ENCODE data around the gene RNF14. TPM values are rescaled to one million over a fixed set of nuclear protein-coding genes. Genes with fewer than 3 reads are reported as not detected.

The RNF14 gene
- polyA plus RNA-seq, 1 of the 3 experiments (the other 2 are of a cell fraction): 24.5 TPM

- no peak for TF ChIP-seq FOSL2 (IDR thresholded peaks at IDR 0.05; ENCODE audit: borderline replicate concordance, low read depth)
- no peak for TF ChIP-seq TAF1 (IDR thresholded peaks at IDR 0.05; ENCODE audit: borderline replicate concordance, low read depth, low read length)
- TF ChIP-seq REST (IDR thresholded peaks at IDR 0.05; ENCODE audit: low read depth, low read length): no peak
These were observed 24.8 kb upstream of the RNF14 start (continued) for GRCh38 chr5:141944076-141944475.

DNA sequence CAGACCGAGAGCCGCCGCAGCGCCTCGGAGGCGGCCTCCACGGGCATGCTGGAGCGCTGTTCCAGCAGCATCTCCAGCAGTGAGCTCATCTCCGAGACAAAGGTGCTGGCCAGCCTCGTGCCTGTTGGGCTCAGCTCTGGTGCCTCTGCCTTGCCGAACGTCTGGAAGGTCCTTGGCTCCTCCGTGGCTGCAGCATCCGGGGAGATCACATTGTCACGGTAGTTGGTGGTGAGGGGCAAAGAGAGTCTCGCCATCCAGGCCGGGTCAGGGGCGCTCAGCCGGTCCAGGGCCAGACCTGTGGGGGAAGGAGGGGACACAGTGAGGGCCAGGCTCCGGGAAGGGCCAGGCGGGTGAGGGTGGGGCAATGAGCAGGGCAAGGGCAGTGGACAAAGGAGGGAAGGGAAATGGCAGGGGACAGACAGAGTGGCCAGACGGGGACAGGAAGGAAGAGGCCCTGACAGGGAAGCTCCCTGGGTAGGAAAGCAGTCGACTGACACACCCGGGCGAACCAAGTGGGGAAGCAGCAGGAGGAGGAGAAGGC, 23.3 kb upstream of the RNF14 start:
- Histone ChIP-seq H2AFZ (ENCODE audit: low read depth) (no peak overlapping the region), H3K4me3 (ENCODE audit: low read depth in 2 of 2, low read length in 1 of 2) (no peak overlapping the region), H3K9me2 (no peaks in the 10 kb centered on the region), H3K79me2 (ENCODE audit: insufficient read depth) (no peaks in the 10 kb centered on the region), H3K4me1 (ENCODE audit: control insufficient read depth in 1 of 2, insufficient read depth in 2 of 2, low read depth in 1 of 2, low read length in 1 of 2) (peaks cover 0 to 15% of the 10 kb centered on the region in 2 experiments; a peak in 1 of 4 replicates), H3F3A (replicated peaks; ENCODE audit: insufficient read depth) (no peaks in the 10 kb centered on the region), H3K4me2 (no peak overlapping the region), H3K36me3 (replicated peaks in 1 of 2; ENCODE audit: control insufficient read depth in 1 of 2, insufficient read depth in 2 of 2, low read length in 1 of 2) (no peaks in the 10 kb centered on the region), H3K9ac (no peak overlapping the region), H3K9me3 (no peaks in the 10 kb centered on the region), H3K27me3 (ENCODE audit: insufficient read depth) (no peaks in the 10 kb centered on the region), H3K27ac (ENCODE audit: low read depth in 2 of 2, low read length in 1 of 2) (no peak overlapping the region), H4K20me1 (ENCODE audit: insufficient read depth) (no peaks in the 10 kb centered on the region)
- peak; percentile 39 for DNase-seq
- CTCF ChIA-PET: interaction anchor here (0.9 to 20.3 kb wide), 9 partner anchors 11 to 281 kb away, joined by 3 to 256 read pairs (median 4); partner anchors contain the start of genes DELE1 and PCDH12
- 91% methylated on average over 15 of the region's 25 CpGs for WGBS (ENCODE audit: low lambda C conversion rate)
- POLR2A ChIA-PET: interaction anchor here (1.5 kb wide), 1 partner anchor 22 kb away, joined by 6 read pairs; the partner anchor contains the start of gene DELE1
- no peak for TF ChIP-seq RXRA (IDR thresholded peaks at IDR 0.05; ENCODE audit: borderline replicate concordance, low read depth)
- TF ChIP-seq CTCF (IDR thresholded peaks at IDR 0.05): no peak
- no peak for TF ChIP-seq RFX5 (IDR thresholded peaks at IDR 0.05; ENCODE audit: low read length)
- TF ChIP-seq EP300 (IDR thresholded peaks at IDR 0.05; ENCODE audit: borderline replicate concordance in 1 of 2, low read depth in 1 of 2, low read length in 1 of 2): no peak
- no peak for TF ChIP-seq JUND (IDR thresholded peaks at IDR 0.05)
- TF ChIP-seq FOXM1 (IDR thresholded peaks at IDR 0.05; ENCODE audit: low read depth): no peak
- no peak for TF ChIP-seq MEF2A (IDR thresholded peaks at IDR 0.05; ENCODE audit: borderline replicate concordance, low read depth)
- no peak for TF ChIP-seq RAD21 (IDR thresholded peaks at IDR 0.05; ENCODE audit: low read length)
- no peak for TF ChIP-seq NRF1 (IDR thresholded peaks at IDR 0.05; ENCODE audit: low read depth, low read length)
- TF ChIP-seq TCF12 (IDR thresholded peaks at IDR 0.05): no peak
- no peak for TF ChIP-seq PBX3 (IDR thresholded peaks at IDR 0.05)
- TF ChIP-seq, protein P1, sequence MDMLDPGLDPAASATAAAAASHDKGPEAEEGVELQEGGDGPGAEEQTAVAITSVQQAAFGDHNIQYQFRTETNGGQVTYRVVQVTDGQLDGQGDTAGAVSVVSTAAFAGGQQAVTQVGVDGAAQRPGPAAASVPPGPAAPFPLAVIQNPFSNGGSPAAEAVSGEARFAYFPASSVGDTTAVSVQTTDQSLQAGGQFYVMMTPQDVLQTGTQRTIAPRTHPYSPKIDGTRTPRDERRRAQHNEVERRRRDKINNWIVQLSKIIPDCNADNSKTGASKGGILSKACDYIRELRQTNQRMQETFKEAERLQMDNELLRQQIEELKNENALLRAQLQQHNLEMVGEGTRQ (IDR thresholded peaks at IDR 0.05; ENCODE audit: borderline replicate concordance, low read depth, low read length): no peak
- TF ChIP-seq TAF1 (IDR thresholded peaks at IDR 0.05; ENCODE audit: borderline replicate concordance, low read depth, low read length): no peak
- no peak for TF ChIP-seq ZBTB33 (IDR thresholded peaks at IDR 0.05; ENCODE audit: borderline replicate concordance, low read depth)
- no peak for TF ChIP-seq ELF1 (IDR thresholded peaks at IDR 0.05)
- no peak for TF ChIP-seq RCOR1 (IDR thresholded peaks at IDR 0.05; ENCODE audit: low read length)
- TF ChIP-seq GATA2 (CRISPR knock-in tag; IDR thresholded peaks at IDR 0.05): no peak
- no peak for TF ChIP-seq YY1 (IDR thresholded peaks at IDR 0.05; ENCODE audit: low read depth)
- TF ChIP-seq EZH2phosphoT487 (IDR thresholded peaks at IDR 0.05; ENCODE audit: borderline replicate concordance, low read depth): no peak

Data from SK-N-SH (cell line).